Measurements from ENCODE around the gene GPX2. TPM values are rescaled to one million over a fixed set of nuclear protein-coding genes. Genes with fewer than 3 reads are reported as not detected.
A peak's percentile ranks its signal among the peaks of the same experiment; 100 is the strongest.

The GPX2 gene
- total and polyA plus RNA-seq, 8 donors, result 22.8 to 464 (median 196) TPM

DNA sequence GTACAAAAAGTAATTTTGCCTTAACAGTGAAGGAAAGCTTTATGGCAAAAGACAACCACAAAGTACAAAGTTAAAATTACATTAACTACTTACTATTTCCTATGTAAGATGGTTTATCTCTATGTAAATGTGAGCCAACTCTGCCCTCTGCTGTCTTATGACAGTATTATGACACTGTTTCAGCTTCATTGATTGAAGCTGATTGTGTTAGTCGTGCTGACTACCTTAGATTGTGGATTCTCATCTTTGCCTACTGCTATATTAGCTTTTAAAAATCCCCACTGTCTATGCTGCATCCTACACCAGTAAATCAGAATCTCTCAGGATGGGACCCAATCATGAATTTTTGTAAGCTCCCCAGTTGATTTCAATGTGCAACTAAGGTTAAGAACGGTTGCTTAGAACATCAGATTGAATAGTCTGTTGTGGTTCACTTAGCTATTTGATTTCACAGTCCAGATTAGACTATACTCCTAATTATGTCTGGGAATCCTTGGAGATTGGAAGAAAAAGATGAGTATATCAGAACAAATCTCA, 50.6 kb downstream of the GPX2 start:
- H3K36me3 ChIP-seq, result no peaks in the 10 kb centered on the region
- H3K27me3 ChIP-seq, result peaks cover 0 to 19% (median 0%) of the 10 kb centered on the region in 3 donors
- no peak overlapping the region for H3K27ac ChIP-seq
- peak in 1 of 2 donors; percentile 85 for DNase-seq
- WGBS, 5 donors, result 40 to 49% (median 44%) methylated on average over 2 of the region's 2 CpGs
- TF ChIP-seq, protein P1, sequence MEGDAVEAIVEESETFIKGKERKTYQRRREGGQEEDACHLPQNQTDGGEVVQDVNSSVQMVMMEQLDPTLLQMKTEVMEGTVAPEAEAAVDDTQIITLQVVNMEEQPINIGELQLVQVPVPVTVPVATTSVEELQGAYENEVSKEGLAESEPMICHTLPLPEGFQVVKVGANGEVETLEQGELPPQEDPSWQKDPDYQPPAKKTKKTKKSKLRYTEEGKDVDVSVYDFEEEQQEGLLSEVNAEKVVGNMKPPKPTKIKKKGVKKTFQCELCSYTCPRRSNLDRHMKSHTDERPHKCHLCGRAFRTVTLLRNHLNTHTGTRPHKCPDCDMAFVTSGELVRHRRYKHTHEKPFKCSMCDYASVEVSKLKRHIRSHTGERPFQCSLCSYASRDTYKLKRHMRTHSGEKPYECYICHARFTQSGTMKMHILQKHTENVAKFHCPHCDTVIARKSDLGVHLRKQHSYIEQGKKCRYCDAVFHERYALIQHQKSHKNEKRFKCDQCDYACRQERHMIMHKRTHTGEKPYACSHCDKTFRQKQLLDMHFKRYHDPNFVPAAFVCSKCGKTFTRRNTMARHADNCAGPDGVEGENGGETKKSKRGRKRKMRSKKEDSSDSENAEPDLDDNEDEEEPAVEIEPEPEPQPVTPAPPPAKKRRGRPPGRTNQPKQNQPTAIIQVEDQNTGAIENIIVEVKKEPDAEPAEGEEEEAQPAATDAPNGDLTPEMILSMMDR (IDR thresholded peaks at IDR 0.05), result peak in 4 of 7 experiments; percentile 28 to 50 (median 34)
- TF ChIP-seq POLR2AphosphoS5 (IDR thresholded peaks at IDR 0.05), result no peak
- H3K4me3 ChIP-seq, result no peak overlapping the region
- no peaks in the 10 kb centered on the region for H3K9me3 ChIP-seq
- intact Hi-C loops (cut with DNase I; ENCODE audit: low total_unique reads), result no loop called here
- H3K4me1 ChIP-seq, result no peaks in the 10 kb centered on the region

DNA sequence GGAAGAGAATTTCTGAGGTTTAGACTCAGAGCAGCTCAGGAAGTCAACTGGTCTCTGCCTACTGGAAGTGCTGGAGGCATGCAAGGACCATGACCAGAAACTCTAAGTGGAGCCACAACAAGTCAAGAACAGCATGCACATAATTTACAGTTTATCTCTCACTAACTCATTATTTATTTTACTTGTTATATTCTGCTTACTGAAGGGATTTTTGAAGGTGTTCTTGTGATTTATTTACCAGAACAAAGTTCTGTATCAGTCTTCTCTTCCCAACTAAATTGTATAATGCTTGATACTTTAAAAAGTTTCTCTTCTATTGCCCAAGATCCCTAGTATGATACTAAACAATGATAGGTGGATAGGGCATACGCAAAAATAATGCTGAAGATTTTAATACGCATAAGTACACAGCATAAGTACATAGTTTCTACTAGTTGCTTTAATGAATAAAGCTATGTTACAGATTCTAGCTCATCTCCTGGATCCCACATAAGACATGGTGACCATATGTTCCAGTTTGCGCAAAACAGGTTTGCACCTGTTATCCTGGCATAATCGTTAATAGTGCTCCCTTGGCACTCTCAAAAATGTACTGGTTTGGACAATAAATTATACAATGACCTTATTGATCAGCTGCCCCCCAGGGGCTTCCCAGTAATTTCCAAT, 51.2 kb downstream of the GPX2 start:
- DNase-seq, result no peak
- H3K27ac ChIP-seq, result no peak overlapping the region
- H3K36me3 ChIP-seq, result no peaks in the 10 kb centered on the region
- H3K9me3 ChIP-seq, result no peaks in the 10 kb centered on the region
- H3K4me1 ChIP-seq, result no peaks in the 10 kb centered on the region
- TF ChIP-seq, protein P1 (IDR thresholded peaks at IDR 0.05), result no peak
- TF ChIP-seq POLR2AphosphoS5 (IDR thresholded peaks at IDR 0.05) (no peak), POLR2A (IDR thresholded peaks at IDR 0.05) (no peak), EP300 (IDR thresholded peaks at IDR 0.05) (no peak)
- no peak overlapping the region for H3K4me3 ChIP-seq
- WGBS, 5 donors, result 88 to 91% (median 89%) methylated on average over 4 of the region's 4 CpGs
- intact Hi-C loops (cut with DNase I; ENCODE audit: low total_unique reads), result no loop called here
- peaks cover 0 to 21% (median 0%) of the 10 kb centered on the region in 3 donors for H3K27me3 ChIP-seq

DNA sequence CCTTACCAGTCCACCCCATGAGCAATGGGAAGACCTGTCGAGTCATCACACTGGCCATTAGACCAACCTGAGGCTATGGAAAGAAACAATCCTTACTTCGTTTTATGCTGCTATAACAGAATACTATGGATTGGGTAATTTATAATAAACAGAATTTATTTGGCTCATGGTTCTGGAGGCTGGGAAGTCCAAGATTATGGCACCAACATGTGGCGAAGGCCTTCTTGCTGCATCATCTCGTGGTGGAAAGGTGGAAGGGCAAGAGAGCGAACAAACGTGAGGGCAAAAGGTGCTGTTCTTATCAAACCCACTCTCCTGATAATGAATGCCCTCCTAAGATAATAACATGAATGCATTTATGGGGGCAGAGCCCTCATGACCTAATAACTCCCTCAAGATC, 53.2 kb downstream of the GPX2 start:
- Histone ChIP-seq H3K27ac (no peak overlapping the region), H3K27me3 (peaks cover 0 to 33% (median 0%) of the 10 kb centered on the region in 3 donors), H3K4me3 (no peak overlapping the region), H3K9me3 (no peaks in the 10 kb centered on the region), H3K4me1 (no peaks in the 10 kb centered on the region), H3K36me3 (no peaks in the 10 kb centered on the region)
- TF ChIP-seq POLR2A (IDR thresholded peaks at IDR 0.05), result no peak
- TF ChIP-seq EP300 (IDR thresholded peaks at IDR 0.05), result no peak
- TF ChIP-seq, protein P1 (IDR thresholded peaks at IDR 0.05), result no peak
- TF ChIP-seq POLR2AphosphoS5 (IDR thresholded peaks at IDR 0.05), result no peak
- DNase-seq, result no peak
- intact Hi-C loops (cut with DNase I; ENCODE audit: low total_unique reads), result no loop called here
- 83 to 86% (median 84%) methylated on average over 6 of the region's 6 CpGs for whole genome bisulfite sequencing, 5 donors

Small RNA genes within 50 kb of the gene (small RNA-seq; reads per million reads assigned to genes)
- gene RPPH1-2P, result 0 reads per million in 4 donors

Other genes with a start within 250 kb of the GPX2 start
- gene PLEKHG3, start 238.3 kb downstream of the GPX2 start, total RNA-seq, result 100 to 1,000 TPM in 1 of 5 donors, 10 to 100 TPM in 4; 25.3 to 292 (median 27.2) TPM
- 10 to 100 TPM in 1 of 3 donors, 1 to 10 TPM in 2; 7.3 to 24.8 (median 9.2) TPM for gene PLEKHG3, start 238.3 kb downstream of the GPX2 start, polyA plus RNA-seq
- gene SPTB, start 62.8 kb downstream of the GPX2 start, total RNA-seq, result 1 to 10 TPM in 2 of 5 donors, under 1 TPM in 1, not detected in 2; under 0.01 to 3.5 (median 1.0) TPM
- gene SPTB, start 62.8 kb downstream of the GPX2 start, polyA plus RNA-seq, result under 1 TPM; 0.18 to 0.92 (median 0.19) TPM
- 100 to 1,000 TPM in 1 of 5 donors, 10 to 100 TPM in 4; 20.4 to 102 (median 43.3) TPM for gene CHURC1, start 28.3 kb downstream of the GPX2 start, total RNA-seq
- 10 to 100 TPM; 40.0 to 53.2 (median 41.7) TPM for gene CHURC1, start 28.3 kb downstream of the GPX2 start, polyA plus RNA-seq
- gene RAB15, start 29.6 kb upstream of the GPX2 start, total RNA-seq, result 10 to 100 TPM in 3 of 5 donors, 1 to 10 TPM in 2; 1.2 to 20.3 (median 11.0) TPM
- 10 to 100 TPM in 2 of 3 donors, 1 to 10 TPM in 1; 7.2 to 14.1 (median 11.9) TPM for gene RAB15, start 29.6 kb upstream of the GPX2 start, polyA plus RNA-seq
- gene FNTB, start 44.1 kb upstream of the GPX2 start, total RNA-seq, result 10 to 100 TPM in 2 of 5 donors, 1 to 10 TPM in 2, not detected in 1; 2.9 to 18.3 (median 8.1) TPM
- gene FNTB, start 44.1 kb upstream of the GPX2 start, polyA plus RNA-seq, result 10 to 100 TPM in 1 of 3 donors, 1 to 10 TPM in 2; 6.1 to 10.6 (median 6.3) TPM
- 10 to 100 TPM; 21.4 to 64.9 (median 51.3) TPM for gene MAX, start 159.8 kb upstream of the GPX2 start, total RNA-seq
- 10 to 100 TPM; 42.8 to 51.5 (median 44.1) TPM for gene MAX, start 159.8 kb upstream of the GPX2 start, polyA plus RNA-seq